ENCODE data around the gene TBCD.
"Not testable (repeated sequence)": the region's sequence is repeated elsewhere in the genome, so short reads cannot be mapped to it uniquely, and the experiment has no call there.

The TBCD gene

DNA sequence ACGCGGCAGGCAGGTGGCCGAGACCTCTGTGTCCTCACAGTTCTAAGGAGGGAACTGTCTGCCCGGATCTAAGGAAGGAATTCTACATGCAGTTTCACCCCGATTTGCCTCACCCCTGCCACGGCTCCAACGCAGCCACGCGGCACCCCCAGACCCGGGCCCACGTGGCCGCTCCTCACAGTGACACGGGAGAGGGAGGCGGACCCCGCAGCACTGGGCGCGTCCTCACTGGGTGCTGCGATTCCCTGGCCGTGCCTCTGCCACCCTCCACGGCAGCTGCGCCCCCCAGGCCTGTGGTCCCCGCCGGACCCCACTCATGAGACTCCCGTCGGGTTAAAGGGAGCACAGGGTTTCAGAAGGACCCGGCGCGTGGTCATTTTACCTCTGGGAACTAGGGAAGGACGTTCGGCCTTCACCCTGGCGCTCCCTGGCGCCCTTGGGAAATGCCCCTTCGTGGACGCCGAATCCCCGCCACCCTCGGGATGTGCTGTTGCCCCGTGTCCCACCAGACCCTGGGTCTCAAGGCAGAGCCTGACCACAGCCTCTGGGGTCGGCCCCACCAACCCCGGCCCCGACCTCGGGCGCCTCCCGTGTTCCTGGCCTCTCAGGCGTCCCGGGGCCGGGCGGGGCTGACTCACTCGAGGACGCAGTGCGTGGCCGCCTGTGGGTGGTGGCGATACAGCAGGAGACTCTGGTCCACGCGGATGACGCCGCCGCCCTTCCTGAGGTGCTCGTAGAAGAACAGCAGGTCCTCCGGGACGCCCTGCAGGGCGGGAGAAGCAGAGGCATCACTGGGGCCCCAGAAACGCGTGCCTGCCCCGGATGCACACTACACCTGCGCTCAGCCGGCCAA lies 208.8 kb downstream of the TBCD start:
- DNase-seq = no peak

GRCh38 chr17:82961366-82962162 lies 209.7 kb downstream of the TBCD start:
- no peak for DNase-seq

GRCh38 chr17:82962163-82962720 lies 210.4 kb downstream of the TBCD start:
- no peak for DNase-seq

DNA sequence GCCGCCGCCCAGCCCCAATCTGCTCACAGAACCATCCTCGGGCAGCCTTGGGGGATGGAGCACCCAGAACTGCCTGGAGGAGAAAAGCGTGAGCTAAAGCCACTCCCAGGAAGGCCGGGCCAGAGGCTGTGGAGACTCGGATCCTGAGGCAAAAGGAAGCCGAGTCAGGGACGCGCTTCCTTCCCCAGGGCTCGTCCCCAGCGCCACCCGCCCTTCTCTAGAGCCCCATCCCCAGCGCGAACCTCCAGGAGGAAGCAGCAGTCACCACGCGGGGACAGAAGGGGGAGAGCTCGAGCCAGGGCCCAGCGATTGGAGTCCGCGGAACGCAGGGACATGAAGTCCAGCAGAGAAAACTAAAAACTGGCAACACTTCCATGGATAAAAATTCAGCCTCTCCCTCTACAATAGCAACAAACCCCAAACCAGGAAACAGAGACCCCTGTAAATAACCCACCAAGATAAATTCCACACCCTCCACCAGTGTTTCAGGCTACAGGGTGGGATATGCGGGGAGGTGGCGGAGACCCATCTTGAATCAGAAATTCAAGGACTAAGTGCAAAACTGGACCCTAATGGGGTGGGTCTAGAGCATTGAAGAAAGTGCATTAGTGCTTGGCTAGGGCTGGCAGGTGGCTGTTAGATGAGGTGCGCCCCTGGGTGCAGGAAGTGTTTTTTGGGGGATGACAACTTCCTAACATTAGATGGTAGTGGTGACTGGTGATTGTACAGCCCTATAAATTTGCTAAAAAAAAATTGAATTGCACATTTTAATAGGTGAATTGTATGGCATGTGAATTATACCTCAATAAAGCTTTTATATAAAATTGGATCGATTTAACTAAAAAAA lies 211.5 kb downstream of the TBCD start:
- no peak for DNase-seq

GRCh38 chr17:82964451-82964850 lies 212.6 kb downstream of the TBCD start:
- not testable (repeated sequence) for DNase-seq

GRCh38 chr17:82964851-82965341 lies 213.0 kb downstream of the TBCD start:
- peak; percentile 45 for DNase-seq

- DNase-seq = peak; percentile 49
Measured at GRCh38 chr17:82965371-82965770, 213.5 kb downstream of the TBCD start.

- DNase-seq = no peak
Measured at GRCh38 chr17:82966415-82966814, 214.6 kb downstream of the TBCD start.

DNA sequence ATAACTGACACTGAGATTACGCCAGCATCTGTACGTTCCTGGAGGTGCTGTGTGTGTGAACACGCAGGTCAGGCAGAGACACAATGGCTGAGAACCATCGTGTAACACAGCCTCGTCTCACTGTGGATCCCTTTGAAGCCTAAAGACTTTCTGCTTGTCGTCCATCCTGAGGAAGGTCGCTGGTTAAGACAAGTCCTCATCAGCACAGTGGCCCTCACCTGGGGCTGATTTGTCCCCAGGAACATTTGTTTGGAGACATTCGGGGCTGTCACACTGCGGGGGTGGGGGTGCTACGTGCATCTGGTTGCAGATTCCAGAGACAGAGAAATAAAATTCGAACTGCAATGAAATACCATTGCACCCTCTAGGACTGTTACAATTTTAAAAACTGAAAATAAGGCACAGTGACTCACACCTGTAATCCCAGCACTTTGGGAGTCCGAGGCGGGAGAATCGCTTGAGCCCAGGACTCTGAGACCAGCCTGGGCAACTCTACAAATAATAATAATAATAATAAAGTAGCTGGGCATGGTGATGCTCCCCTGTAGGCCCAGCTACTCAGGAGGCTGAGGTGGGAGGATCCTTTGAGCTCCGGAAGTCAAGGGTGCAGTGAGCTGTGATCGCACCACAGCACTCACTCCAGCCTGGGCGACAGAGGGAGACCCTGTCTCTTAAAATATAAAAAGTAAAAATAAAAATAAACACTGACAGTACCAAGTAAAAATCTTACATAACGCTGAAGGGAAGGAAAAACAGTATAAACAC lies 215.6 kb downstream of the TBCD start:
- DNase-seq = no peak

DNA sequence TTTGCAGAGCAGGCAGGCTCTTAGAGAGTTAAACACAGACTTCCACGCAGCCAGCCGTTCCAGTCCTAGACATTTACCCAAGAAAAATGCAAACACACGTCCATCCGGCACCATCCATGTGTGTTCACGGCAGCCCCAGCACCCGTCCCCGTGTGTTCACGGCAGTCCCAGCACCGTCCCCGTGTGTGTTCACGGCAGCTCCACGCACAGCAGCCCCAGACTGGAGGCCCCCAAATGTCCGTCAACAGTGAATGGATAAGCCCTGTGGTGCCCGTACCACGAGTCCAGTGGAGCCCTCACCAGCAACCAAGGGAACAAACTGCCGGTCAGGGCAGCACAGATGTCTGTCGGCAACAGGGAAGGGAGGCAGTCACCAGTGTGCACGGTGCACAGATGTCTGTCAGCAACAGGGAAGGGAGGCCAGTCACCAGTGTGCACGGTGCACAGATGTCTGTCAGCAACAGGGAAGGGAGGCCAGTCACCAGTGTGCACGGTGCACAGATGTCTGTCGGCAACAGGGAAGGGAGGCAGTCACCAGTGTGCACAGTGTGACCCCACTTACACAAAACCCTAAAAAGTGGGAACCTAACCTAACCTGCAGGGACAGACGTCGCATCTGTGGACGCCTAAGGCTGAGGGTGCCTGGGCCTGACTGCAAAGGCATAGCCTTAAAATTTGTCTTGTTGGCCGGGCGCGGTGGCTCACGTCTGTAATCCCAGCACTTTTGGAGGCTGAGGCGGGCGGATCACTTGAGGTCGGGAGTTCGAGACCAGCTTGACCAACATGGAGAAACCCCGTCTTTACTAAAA lies 216.4 kb downstream of the TBCD start:
- not testable (repeated sequence) for DNase-seq

GRCh38 chr17:82970067-82970466 lies 218.2 kb downstream of the TBCD start:
- peak; percentile 49 for DNase-seq

DNA sequence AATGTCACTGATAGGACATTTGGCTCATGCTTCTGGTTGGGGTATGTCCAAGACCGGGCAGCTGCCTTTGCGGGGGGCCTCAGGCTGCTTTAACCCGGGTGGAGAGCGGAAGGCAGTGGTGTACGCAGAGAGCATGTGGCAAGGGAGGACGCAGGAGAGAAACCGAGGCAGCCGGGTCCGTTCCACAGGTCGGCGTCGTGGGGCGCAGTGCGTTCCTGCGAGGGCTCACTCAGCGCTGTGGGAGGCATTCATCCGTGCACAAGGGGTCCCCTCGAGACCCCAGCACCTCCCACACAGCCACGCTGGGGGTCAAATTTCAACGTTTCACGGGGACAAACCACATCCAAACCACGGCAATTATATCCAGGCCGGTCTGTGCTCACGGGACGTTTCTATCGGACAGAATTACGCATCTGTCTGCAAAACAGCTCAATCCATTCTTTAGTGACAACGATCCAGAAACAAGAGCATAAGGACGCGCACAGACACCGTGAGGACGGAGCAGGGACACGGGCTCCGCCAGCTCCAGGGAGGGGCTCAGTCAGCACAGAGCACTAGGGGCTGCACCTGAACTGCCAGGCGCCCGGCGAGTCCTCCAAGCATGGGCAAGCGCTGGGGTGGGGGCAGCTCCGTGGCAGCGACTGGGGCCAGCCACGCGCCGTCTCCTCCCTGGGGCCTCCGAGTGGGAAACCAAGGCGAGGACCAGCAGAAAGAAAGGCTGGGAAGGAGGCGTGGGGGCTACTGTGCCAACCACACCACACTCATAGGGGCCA lies 219.1 kb downstream of the TBCD start:
- no peak for DNase-seq

- DNase-seq = peak; percentile 52
Measured at GRCh38 chr17:82972836-82973372, 221.0 kb downstream of the TBCD start.

DNA sequence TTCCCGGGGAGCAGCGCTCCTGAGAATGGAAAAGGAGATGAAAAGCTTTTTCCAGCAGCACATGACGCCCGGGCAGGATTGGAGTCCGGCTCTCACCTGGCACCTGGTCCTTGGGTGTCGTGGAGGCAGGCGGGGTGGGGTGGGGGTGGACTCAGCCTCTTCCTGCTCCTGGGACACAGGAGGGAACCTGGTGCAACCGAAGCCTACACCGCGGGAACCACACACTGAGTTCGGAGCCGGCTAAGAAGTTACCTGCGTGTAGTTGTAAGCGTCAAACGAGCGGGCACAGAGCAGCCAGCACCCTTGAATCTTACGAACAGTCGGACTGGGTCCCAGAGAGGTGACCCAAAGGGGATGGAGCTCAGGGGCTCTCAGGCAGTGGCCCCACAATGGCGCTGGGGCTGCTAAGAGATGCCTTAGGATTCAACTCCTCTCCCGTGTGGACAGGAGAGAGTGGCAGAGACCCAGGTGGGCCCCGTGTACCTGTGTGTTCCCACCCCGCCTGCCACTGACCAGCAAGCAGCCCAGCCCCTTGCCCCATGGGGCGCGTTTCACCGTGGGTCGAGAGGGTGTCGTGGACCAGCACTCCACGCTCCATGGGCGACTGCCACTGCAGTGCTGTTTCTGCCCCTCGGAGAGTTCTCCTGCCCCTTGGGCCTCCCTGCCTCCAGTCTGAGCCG lies 221.7 kb downstream of the TBCD start:
- DNase-seq = peak; percentile 54

GRCh38 chr17:82974136-82974952 lies 222.5 kb downstream of the TBCD start:
- no peak for DNase-seq

DNA sequence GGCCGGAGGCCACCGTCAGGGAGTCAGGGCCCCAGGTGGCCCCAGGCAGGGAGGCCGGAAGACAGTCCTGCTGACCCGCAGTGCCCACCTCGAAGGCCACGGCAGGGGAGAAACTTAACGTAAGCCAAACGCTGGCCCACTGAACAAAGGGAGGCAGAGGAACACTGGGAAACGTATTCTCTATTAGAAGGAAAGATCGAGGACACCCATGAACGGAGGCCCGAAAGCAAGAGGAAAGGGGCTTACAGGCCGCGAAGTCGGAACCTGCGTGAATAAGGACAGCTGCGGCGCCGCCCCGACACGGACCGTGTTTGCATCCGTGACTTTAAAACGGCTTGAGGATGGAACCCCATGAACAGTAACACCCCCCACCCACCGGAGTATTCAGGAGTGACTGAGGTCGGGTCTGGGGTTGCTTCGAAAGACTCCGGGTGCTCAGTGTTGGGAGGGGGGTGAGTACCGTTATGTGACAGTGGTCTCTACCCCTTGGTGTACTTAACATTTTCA lies 225.2 kb downstream of the TBCD start:
- no peak for DNase-seq

DNA sequence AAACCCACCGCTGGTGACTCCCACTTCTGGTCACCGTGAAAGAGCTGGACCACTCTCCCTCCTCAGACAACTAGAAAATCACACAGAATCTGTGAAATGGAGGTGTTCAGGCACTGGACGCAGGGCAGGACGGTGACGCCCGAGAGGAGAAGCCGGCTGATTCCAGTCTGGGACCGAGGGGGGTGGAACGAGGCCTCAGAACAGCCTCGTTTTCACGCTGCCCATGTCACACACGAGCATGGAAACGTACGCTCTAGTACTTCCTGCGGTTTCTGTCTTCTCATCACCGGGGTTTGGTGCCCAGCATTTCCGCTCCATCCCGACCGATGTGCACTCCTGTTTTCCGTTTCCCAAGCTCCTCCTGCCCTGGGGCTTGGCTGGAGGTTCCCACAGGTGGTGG lies 225.7 kb downstream of the TBCD start:
- DNase-seq = no peak

GRCh38 chr17:82978765-82979349 lies 227.0 kb downstream of the TBCD start:
- DNase-seq = no peak
